ENCODE data around the gene EPHB1.

DNA sequence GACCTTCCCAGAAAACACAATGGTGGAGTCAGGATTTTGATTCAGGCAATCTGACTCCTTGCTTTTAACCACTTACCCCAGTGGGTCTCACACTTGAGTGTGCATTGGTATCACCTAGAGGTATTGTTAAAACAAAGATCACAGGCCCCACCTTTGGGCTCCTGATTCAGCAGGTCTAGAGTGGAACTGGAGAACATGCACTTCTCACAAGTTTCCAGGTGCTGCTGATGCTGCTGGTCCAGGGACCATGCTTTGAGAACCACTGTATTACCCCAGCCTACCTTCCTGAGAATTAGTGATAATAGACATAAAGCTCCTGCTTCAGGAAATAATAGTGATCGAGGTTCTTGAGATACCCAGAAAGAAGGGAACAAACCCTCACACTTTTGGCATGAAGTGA lies 466.9 kb downstream of the EPHB1 start:
- TF ChIP-seq CTCF (IDR thresholded peaks at IDR 0.05; ENCODE audit: poor library complexity, severe bottlenecking) (no peak), RAD21 (conservative IDR thresholded peaks at IDR 0.05) (no peak), REST (IDR thresholded peaks at IDR 0.05; ENCODE audit: borderline replicate concordance) (no peak), EZH2 (IDR thresholded peaks at IDR 0.05; ENCODE audit: borderline replicate concordance, insufficient read depth, low read length, poor library complexity, severe bottlenecking) (no peak), TAF1 (IDR thresholded peaks at IDR 0.05; ENCODE audit: low read depth) (no peak), EP300 (conservative IDR thresholded peaks at IDR 0.05; ENCODE audit: poor library complexity, severe bottlenecking) (no peak)
